Measurements from ENCODE around the gene MMP7. TPM values are rescaled to one million over a fixed set of nuclear protein-coding genes. Genes with fewer than 3 reads are reported as not detected.

MMP7 gene
- total RNA-seq, 2 donors from 2014 or later: 54.5 to 105 TPM

GRCh38 chr11:102534261-102534872, 3.8 kb upstream of the MMP7 start:
- TF ChIP-seq POLR2A (IDR thresholded peaks at IDR 0.05): no peak
- TF ChIP-seq CTCF (IDR thresholded peaks at IDR 0.05): no peak
- H3K36me3 ChIP-seq (replicated peaks in 1 of 2; ENCODE audit: insufficient read depth in 1 of 2, low read depth in 2 of 2): no peaks in the 10 kb centered on the region
- no peak for ATAC-seq
- intact Hi-C loops (cut with DNase I): no loop called here
- no peak overlapping the region for H3K27ac ChIP-seq
- no peaks in the 10 kb centered on the region for H3K9me3 ChIP-seq
- H3K4me3 ChIP-seq: no peak overlapping the region
- no peak for DNase-seq
- 56 to 60% methylated on average over 6 of the region's 6 CpGs for WGBS, 2 donors
- H3K27me3 ChIP-seq: no peaks in the 10 kb centered on the region
- peaks cover 3% of the 10 kb centered on the region for H3K4me1 ChIP-seq

- H3K36me3 ChIP-seq (replicated peaks in 1 of 2; ENCODE audit: insufficient read depth in 1 of 2, low read depth in 2 of 2): no peaks in the 10 kb centered on the region
- H3K4me3 ChIP-seq: no peak overlapping the region
- DNase-seq (no peak), ATAC-seq (no peak)
- H3K4me1 ChIP-seq: peaks cover 3% of the 10 kb centered on the region
- H3K27me3 ChIP-seq: no peaks in the 10 kb centered on the region
- H3K9me3 ChIP-seq: no peaks in the 10 kb centered on the region
- intact Hi-C loops (cut with DNase I): no loop called here
- TF ChIP-seq CTCF (IDR thresholded peaks at IDR 0.05) (no peak), POLR2A (IDR thresholded peaks at IDR 0.05) (no peak)
- H3K27ac ChIP-seq: no peak overlapping the region
Observed at GRCh38 chr11:102528618-102529017, 1.9 kb downstream of the MMP7 start.

GRCh38 chr11:102527684-102528083, 2.9 kb downstream of the MMP7 start:
- DNase-seq (no peak), ATAC-seq (no peak)
- Histone ChIP-seq H3K4me3 (no peak overlapping the region), H3K27me3 (no peaks in the 10 kb centered on the region), H3K4me1 (peaks cover 3% of the 10 kb centered on the region), H3K27ac (no peak overlapping the region), H3K9me3 (no peaks in the 10 kb centered on the region), H3K36me3 (replicated peaks in 1 of 2; ENCODE audit: insufficient read depth in 1 of 2, low read depth in 2 of 2) (no peaks in the 10 kb centered on the region)
- no peak for TF ChIP-seq CTCF (IDR thresholded peaks at IDR 0.05)
- TF ChIP-seq POLR2A (IDR thresholded peaks at IDR 0.05): no peak
- WGBS, 2 donors: 58 to 87% methylated on average over 2 of the region's 2 CpGs
- intact Hi-C loops (cut with DNase I): no loop called here

GRCh38 chr11:102527041-102527440, 3.5 kb downstream of the MMP7 start:
- 79 to 92% methylated on average over 1 of the region's 1 CpG for WGBS, 2 donors
- TF ChIP-seq POLR2A (IDR thresholded peaks at IDR 0.05) (no peak), CTCF (IDR thresholded peaks at IDR 0.05) (no peak)
- peaks cover 3% of the 10 kb centered on the region for H3K4me1 ChIP-seq
- no peak overlapping the region for H3K4me3 ChIP-seq
- H3K9me3 ChIP-seq: no peaks in the 10 kb centered on the region
- no peaks in the 10 kb centered on the region for H3K27me3 ChIP-seq
- DNase-seq: no peak
- no peaks in the 10 kb centered on the region for H3K36me3 ChIP-seq (replicated peaks in 1 of 2; ENCODE audit: insufficient read depth in 1 of 2, low read depth in 2 of 2)
- no peak overlapping the region for H3K27ac ChIP-seq
- intact Hi-C loops (cut with DNase I): no loop called here
- ATAC-seq: no peak

- no peaks in the 10 kb centered on the region for H3K4me1 ChIP-seq
- no peak overlapping the region for H3K4me3 ChIP-seq
- H3K27ac ChIP-seq: no peak overlapping the region
- intact Hi-C loops (cut with DNase I): no loop called here
- TF ChIP-seq POLR2A (IDR thresholded peaks at IDR 0.05) (no peak), CTCF (IDR thresholded peaks at IDR 0.05) (no peak)
- H3K36me3 ChIP-seq (replicated peaks in 1 of 2; ENCODE audit: insufficient read depth in 1 of 2, low read depth in 2 of 2): no peaks in the 10 kb centered on the region
- H3K27me3 ChIP-seq: no peaks in the 10 kb centered on the region
- 78 to 83% methylated on average over 4 of the region's 4 CpGs for WGBS, 2 donors
- ATAC-seq (no peak), DNase-seq (no peak)
- no peaks in the 10 kb centered on the region for H3K9me3 ChIP-seq
Observed at GRCh38 chr11:102523887-102524286, 6.7 kb downstream of the MMP7 start.
